ENCODE measurements around the gene C16orf78. TPM values are rescaled to one million over a fixed set of nuclear protein-coding genes. Genes with fewer than 3 reads are reported as not detected.

The C16orf78 gene
- total RNA-seq, result not detected

- DNase-seq, result no peak
- Histone ChIP-seq H3K36me3 (no peaks in the 10 kb centered on the region), H3K4me3 (no peak within 1 kb of the TSS), H3K4me1 (no peaks in the 10 kb centered on the region), H3K27ac (no peak within 1 kb of the TSS), H3K27me3 (no peaks in the 10 kb centered on the region), H3K9me3 (no peaks in the 10 kb centered on the region)
- TF ChIP-seq, protein P1, sequence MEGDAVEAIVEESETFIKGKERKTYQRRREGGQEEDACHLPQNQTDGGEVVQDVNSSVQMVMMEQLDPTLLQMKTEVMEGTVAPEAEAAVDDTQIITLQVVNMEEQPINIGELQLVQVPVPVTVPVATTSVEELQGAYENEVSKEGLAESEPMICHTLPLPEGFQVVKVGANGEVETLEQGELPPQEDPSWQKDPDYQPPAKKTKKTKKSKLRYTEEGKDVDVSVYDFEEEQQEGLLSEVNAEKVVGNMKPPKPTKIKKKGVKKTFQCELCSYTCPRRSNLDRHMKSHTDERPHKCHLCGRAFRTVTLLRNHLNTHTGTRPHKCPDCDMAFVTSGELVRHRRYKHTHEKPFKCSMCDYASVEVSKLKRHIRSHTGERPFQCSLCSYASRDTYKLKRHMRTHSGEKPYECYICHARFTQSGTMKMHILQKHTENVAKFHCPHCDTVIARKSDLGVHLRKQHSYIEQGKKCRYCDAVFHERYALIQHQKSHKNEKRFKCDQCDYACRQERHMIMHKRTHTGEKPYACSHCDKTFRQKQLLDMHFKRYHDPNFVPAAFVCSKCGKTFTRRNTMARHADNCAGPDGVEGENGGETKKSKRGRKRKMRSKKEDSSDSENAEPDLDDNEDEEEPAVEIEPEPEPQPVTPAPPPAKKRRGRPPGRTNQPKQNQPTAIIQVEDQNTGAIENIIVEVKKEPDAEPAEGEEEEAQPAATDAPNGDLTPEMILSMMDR (IDR thresholded peaks at IDR 0.05), result no peak
- TF ChIP-seq POLR2A (IDR thresholded peaks at IDR 0.05), result no peak
These were observed at the start of gene C16orf78 for GRCh38 chr16:49373504-49373903. C16orf78 (plus strand) TSS chr16:49373804; CDS start chr16:49373940, 136 bp downstream.

GRCh38 chr16:49324703-49325102 is 48.9 kb upstream of the C16orf78 start:
- DNase-seq, result no peak
- TF ChIP-seq POLR2A (IDR thresholded peaks at IDR 0.05), result no peak
- TF ChIP-seq, protein P1 (IDR thresholded peaks at IDR 0.05), result no peak
- no peak overlapping the region for H3K4me3 ChIP-seq
- H3K9me3 ChIP-seq, result no peaks in the 10 kb centered on the region
- no peaks in the 10 kb centered on the region for H3K36me3 ChIP-seq
- H3K27me3 ChIP-seq, result no peaks in the 10 kb centered on the region
- H3K27ac ChIP-seq, result no peak overlapping the region
- no peaks in the 10 kb centered on the region for H3K4me1 ChIP-seq

- no peaks in the 10 kb centered on the region for H3K36me3 ChIP-seq
- no peaks in the 10 kb centered on the region for H3K4me1 ChIP-seq
- no peaks in the 10 kb centered on the region for H3K9me3 ChIP-seq
- DNase-seq, result no peak
- H3K4me3 ChIP-seq, result no peak overlapping the region
- no peak overlapping the region for H3K27ac ChIP-seq
- H3K27me3 ChIP-seq, result no peaks in the 10 kb centered on the region
- TF ChIP-seq, protein P1 (IDR thresholded peaks at IDR 0.05), result no peak
- TF ChIP-seq POLR2A (IDR thresholded peaks at IDR 0.05), result no peak
These were observed 46.1 kb upstream of the C16orf78 start for GRCh38 chr16:49327466-49327865.

DNA sequence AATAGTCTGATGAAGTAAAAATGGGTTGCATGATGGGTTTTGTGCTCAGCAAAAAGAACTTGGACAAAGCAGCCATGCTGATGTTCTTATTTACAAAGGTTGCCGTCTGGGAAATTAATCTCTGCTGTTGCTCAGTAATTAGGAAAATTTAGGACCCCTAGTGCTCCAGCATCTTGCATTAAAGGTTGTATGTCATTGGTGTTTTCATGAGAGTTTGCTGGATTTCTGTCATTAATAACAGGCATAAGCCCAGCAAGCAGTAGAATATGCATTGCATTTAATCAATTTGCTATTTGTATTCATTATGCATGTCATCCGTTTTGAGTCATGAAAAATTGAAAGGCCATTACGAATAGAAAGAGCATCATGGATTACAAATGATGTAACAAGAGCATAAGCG is 45.3 kb upstream of the C16orf78 start:
- DNase-seq, result no peak
- Histone ChIP-seq H3K4me3 (no peak overlapping the region), H3K27ac (no peak overlapping the region), H3K36me3 (no peaks in the 10 kb centered on the region), H3K27me3 (no peaks in the 10 kb centered on the region), H3K9me3 (no peaks in the 10 kb centered on the region), H3K4me1 (no peaks in the 10 kb centered on the region)
- TF ChIP-seq, protein P1 (IDR thresholded peaks at IDR 0.05), result no peak

DNA sequence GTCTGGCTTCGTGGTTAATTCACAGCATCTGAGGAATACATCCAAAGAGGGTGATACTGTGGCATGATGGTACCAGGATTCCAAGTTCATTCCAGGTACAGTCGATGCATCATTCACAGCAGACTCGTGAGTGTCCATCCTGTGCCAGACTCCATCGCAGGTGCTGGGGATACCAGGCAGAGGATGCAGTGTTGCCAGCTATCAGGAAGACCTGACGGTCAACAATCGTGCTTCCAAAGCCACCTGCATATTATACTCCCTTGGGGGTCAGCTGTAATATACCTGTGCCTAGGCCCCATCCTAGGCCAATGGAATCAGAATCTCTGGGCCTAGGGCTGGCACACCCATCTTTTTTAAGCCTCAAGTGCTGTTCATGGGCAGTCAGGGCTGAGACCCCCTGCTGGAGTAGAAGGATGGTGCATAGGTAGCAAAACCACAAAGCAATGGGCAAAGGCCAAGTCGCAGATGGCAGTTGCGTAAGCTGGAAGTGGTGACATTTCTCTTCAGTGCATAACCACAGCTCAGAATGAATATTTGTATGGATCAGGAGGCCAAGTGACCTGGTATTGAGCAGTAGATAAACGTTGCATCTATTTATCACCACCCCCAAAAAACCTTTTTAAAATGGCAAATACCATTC is 42.9 kb upstream of the C16orf78 start:
- Histone ChIP-seq H3K9me3 (no peaks in the 10 kb centered on the region), H3K27me3 (no peaks in the 10 kb centered on the region), H3K27ac (no peak overlapping the region), H3K4me3 (no peak overlapping the region), H3K4me1 (no peaks in the 10 kb centered on the region), H3K36me3 (no peaks in the 10 kb centered on the region)
- no peak for TF ChIP-seq POLR2A (IDR thresholded peaks at IDR 0.05)
- TF ChIP-seq, protein P1 (IDR thresholded peaks at IDR 0.05), result no peak
- no peak for DNase-seq
